GM18502 (cell line): ENCODE results near the gene B4GALT2.

Source experiments
- ATAC-seq: cut with Tn5 transposase; IDR thresholded peaks from one replicate; pipeline ENCODE4 v1.9.1; 2021; ENCODE audit warnings: mild to moderate bottlenecking; ENCODE audit not compliant: unreplicated experiment, poor library complexity

The B4GALT2 gene

GRCh38 chr1:43968348-43968948, 10.6 kb upstream of the B4GALT2 start:
- no peak for ATAC-seq

- no peak for ATAC-seq
These were observed 9.6 kb upstream of the B4GALT2 start for GRCh38 chr1:43969416-43969745.

GRCh38 chr1:43969746-43970466, 9.1 kb upstream of the B4GALT2 start, which contains the start of gene DPH2:
TSS of gene DPH2 (plus strand) at chr1:43970010. CDS start at chr1:43970176, 166 bp downstream.
- ATAC-seq: peak; percentile 87

GRCh38 chr1:43970502-43970901, 8.5 kb upstream of the B4GALT2 start:
- ATAC-seq: no peak

- ATAC-seq: no peak
These were observed 8.1 kb upstream of the B4GALT2 start for GRCh38 chr1:43970911-43971310.

GRCh38 chr1:43971336-43971980, 7.6 kb upstream of the B4GALT2 start:
- no peak for ATAC-seq

- ATAC-seq: no peak
These were observed 5.0 kb upstream of the B4GALT2 start for GRCh38 chr1:43973981-43974442.

GRCh38 chr1:43974443-43975248, 4.4 kb upstream of the B4GALT2 start, which contains the start of gene ATP6V0B:
TSS of gene ATP6V0B (plus strand) at chr1:43974960. CDS start at chr1:43975041, 81 bp downstream.
- ATAC-seq: peak; percentile 64

GRCh38 chr1:43975249-43975961, 3.6 kb upstream of the B4GALT2 start:
- peak; percentile 1 for ATAC-seq

GRCh38 chr1:43976045-43976444, 3.0 kb upstream of the B4GALT2 start:
- ATAC-seq: no peak

- no peak for ATAC-seq
These were observed 2.1 kb upstream of the B4GALT2 start for GRCh38 chr1:43976890-43977289.

- ATAC-seq: no peak
These were observed 1.4 kb upstream of the B4GALT2 start for GRCh38 chr1:43977376-43978263.

- no peak for ATAC-seq
These were observed 803 bp upstream of the B4GALT2 start for GRCh38 chr1:43978264-43978550.

GRCh38 chr1:43979261-43979527, 184 bp downstream of the B4GALT2 start:
- no peak for ATAC-seq

- ATAC-seq: no peak
These were observed 681 bp downstream of the B4GALT2 start for GRCh38 chr1:43979528-43980254.

GRCh38 chr1:43980255-43981134, 1.5 kb downstream of the B4GALT2 start:
- ATAC-seq: no peak

GRCh38 chr1:43981135-43981491, 2.1 kb downstream of the B4GALT2 start:
- no peak for ATAC-seq

- ATAC-seq: no peak
These were observed 2.6 kb downstream of the B4GALT2 start for GRCh38 chr1:43981636-43982035.
